Measurements from ENCODE around the gene HCN3. TPM values are rescaled to one million over a fixed set of nuclear protein-coding genes. Genes with fewer than 3 reads are reported as not detected.

HCN3 gene
- total RNA-seq, 1 experiment from 2014 or later: 5.9 TPM

DNA sequence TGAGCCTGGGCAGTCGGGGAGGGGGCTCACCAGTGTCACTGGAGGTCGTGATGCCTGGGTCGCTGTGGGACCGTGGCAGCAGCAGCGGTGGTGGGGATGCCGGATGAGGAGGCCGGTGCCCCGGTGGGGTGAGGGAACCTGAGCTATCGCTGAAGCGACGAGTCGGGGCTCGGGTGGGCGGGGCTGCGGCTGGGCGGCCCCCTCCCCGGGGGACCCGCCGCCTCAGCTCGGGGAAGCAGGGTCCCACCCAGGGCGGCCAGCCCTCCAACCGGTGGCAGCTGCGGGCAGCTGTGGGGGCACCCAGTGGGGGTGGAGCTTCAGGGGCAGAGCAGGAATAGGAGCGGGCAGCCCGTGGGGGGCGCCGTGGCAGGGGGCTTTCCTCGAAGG, 27.0 kb upstream of the HCN3 start:
- peak overlapping the region; percentile 87 for H3K9ac ChIP-seq (ENCODE audit: low read length)
- no peaks in the 10 kb centered on the region for H3K36me3 ChIP-seq (ENCODE audit: insufficient read depth, low read length)
- H3K27me3 ChIP-seq (ENCODE audit: low read length): no peaks in the 10 kb centered on the region
- peak overlapping the region; percentile 99 for H3K4me2 ChIP-seq (ENCODE audit: low read depth, low read length, poor library complexity, severe bottlenecking)
- peak overlapping the region; percentile 88 for H3K4me3 ChIP-seq (ENCODE audit: low read length)
- peak overlapping the region; percentile 95; the same call in 1 of the 2 replicates for H2AFZ ChIP-seq (ENCODE audit: low read length)
- H3K9me3 ChIP-seq (ENCODE audit: low read length): no peaks in the 10 kb centered on the region
- no peaks in the 10 kb centered on the region for H4K20me1 ChIP-seq (ENCODE audit: insufficient read depth, low read depth, low read length)
- H3K4me1 ChIP-seq (ENCODE audit: low read length): peaks cover 42% of the 10 kb centered on the region
- H3K27ac ChIP-seq (ENCODE audit: low read length): peak overlapping the region; percentile 71
- H3K79me2 ChIP-seq (ENCODE audit: low read length): peaks cover 22% of the 10 kb centered on the region
- peak; percentile 55 for DNase-seq
- no peaks in the 10 kb centered on the region for H3K9me2 ChIP-seq (replicated peaks; ENCODE audit: insufficient read depth, low read length)

DNA sequence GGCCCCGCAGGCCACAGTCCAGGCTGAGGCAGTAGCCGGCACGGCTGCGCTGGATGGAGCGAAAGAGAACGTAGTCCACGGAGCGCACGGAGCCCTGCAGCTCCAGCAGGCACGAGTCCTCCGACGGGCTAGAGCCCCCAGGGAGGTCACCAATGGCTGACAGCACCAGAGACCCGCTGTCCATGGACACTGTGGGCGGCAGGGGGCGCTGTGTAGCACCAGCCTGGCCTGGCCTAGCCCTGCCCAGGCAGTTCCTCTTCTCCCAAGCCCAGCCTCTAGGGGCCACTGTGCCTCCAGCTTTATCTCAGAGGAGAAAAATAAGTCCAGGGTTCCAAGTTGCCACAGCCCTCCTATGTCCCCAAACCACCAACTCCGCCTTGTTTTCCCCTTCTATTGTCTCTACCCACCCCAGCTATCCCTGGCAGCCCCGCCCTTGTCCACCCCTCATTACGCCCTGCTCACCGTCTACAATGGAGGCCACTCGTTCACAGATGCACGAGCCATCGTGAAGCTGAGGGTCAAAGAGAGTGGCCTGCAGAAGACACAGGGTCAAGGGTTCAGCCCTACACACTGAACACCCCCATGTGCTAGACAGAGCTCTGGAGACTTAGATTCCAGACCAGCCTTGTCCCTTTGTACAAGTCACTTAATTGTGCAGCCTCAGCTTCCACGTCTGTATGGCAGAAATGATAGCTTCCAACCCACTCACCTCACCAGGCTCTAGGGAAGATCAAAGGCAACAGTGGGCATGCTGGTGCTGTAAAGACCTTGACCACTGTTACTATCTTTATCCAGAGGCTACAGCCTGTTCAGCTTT, 26.4 kb upstream of the HCN3 start:
- H3K4me3 ChIP-seq (ENCODE audit: low read length): peak overlapping the region; percentile 88
- H3K9ac ChIP-seq (ENCODE audit: low read length): peak overlapping the region; percentile 87
- DNase-seq: peak; percentile 98
- no peaks in the 10 kb centered on the region for H3K36me3 ChIP-seq (ENCODE audit: insufficient read depth, low read length)
- peak overlapping the region; percentile 71 for H3K27ac ChIP-seq (ENCODE audit: low read length)
- no peaks in the 10 kb centered on the region for H3K27me3 ChIP-seq (ENCODE audit: low read length)
- H3K4me1 ChIP-seq (ENCODE audit: low read length): peaks cover 45% of the 10 kb centered on the region
- peaks cover 22% of the 10 kb centered on the region for H3K79me2 ChIP-seq (ENCODE audit: low read length)
- no peaks in the 10 kb centered on the region for H4K20me1 ChIP-seq (ENCODE audit: insufficient read depth, low read depth, low read length)
- H3K9me2 ChIP-seq (replicated peaks; ENCODE audit: insufficient read depth, low read length): no peaks in the 10 kb centered on the region
- H3K4me2 ChIP-seq (ENCODE audit: low read depth, low read length, poor library complexity, severe bottlenecking): peak overlapping the region; percentile 99
- peak overlapping the region; percentile 95; the same call in 1 of the 2 replicates for H2AFZ ChIP-seq (ENCODE audit: low read length)
- H3K9me3 ChIP-seq (ENCODE audit: low read length): no peaks in the 10 kb centered on the region

DNA sequence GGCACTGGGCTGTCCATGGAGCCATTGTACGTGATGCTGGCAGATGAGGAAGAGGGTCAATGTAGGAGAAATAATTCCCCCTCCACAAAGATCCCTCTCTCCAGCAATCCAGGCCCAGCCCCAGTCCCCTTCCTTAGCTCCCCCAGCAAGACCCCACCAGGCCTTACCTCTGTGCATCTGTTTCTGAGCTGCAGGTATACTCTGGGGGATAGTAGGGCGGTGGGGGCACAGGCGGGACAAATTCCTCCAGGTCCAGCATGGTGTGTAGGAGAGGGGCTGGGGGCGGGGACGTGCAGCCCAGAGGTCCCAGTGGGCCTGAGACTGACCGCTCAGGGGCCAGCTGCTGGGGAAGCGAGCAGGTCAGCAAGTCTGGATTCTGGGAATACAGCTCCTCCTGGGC, 25.7 kb upstream of the HCN3 start:
- Histone ChIP-seq H3K4me2 (ENCODE audit: low read depth, low read length, poor library complexity, severe bottlenecking) (peak overlapping the region; percentile 99), H3K9ac (ENCODE audit: low read length) (peak overlapping the region; percentile 87)

DNA sequence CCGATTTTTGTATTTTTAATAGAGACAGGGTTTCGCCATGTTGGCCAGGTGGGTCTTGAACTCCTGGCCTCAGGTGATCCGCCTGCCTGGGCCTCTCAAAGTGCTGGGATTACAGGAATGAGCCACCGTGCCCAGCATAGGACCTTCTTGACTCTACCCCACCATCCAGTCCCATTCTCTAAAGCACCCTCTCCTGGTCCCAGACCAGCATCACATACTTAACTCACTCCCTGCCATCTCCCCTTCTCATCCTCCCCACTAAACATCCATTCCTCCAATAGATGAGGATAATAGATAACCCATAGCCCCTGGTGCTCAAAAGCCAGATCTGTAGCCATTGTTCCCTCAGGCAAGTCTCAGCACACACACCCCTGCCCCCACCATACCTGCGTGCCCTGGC, 24.1 kb upstream of the HCN3 start:
- Histone ChIP-seq H3K4me3 (ENCODE audit: low read length) (peak overlapping the region; percentile 73), H3K9me2 (replicated peaks; ENCODE audit: insufficient read depth, low read length) (no peaks in the 10 kb centered on the region), H3K9ac (ENCODE audit: low read length) (peak overlapping the region; percentile 91), H3K27ac (ENCODE audit: low read length) (peak overlapping the region; percentile 64), H3K27me3 (ENCODE audit: low read length) (no peaks in the 10 kb centered on the region), H3K9me3 (ENCODE audit: low read length) (no peaks in the 10 kb centered on the region), H3K4me1 (ENCODE audit: low read length) (peaks cover 45% of the 10 kb centered on the region), H3K4me2 (ENCODE audit: low read depth, low read length, poor library complexity, severe bottlenecking) (peak overlapping the region; percentile 78), H2AFZ (ENCODE audit: low read length) (no peak overlapping the region), H3K36me3 (ENCODE audit: insufficient read depth, low read length) (peaks cover 4% of the 10 kb centered on the region; the same call in 1 of the 2 replicates), H3K79me2 (ENCODE audit: low read length) (peaks cover 22% of the 10 kb centered on the region), H4K20me1 (ENCODE audit: insufficient read depth, low read depth, low read length) (no peaks in the 10 kb centered on the region)
- DNase-seq: no peak

More for the DNA sequence above, 25.7 kb upstream of the HCN3 start:
- Histone ChIP-seq H4K20me1 (ENCODE audit: insufficient read depth, low read depth, low read length) (no peaks in the 10 kb centered on the region), H3K9me3 (ENCODE audit: low read length) (no peaks in the 10 kb centered on the region), H3K79me2 (ENCODE audit: low read length) (peaks cover 22% of the 10 kb centered on the region), H3K4me1 (ENCODE audit: low read length) (peaks cover 45% of the 10 kb centered on the region), H3K27ac (ENCODE audit: low read length) (peak overlapping the region; percentile 56; the same call in 1 of the 2 replicates), H2AFZ (ENCODE audit: low read length) (no peak overlapping the region; the same call in 1 of the 2 replicates), H3K36me3 (ENCODE audit: insufficient read depth, low read length) (no peaks in the 10 kb centered on the region), H3K9me2 (replicated peaks; ENCODE audit: insufficient read depth, low read length) (no peaks in the 10 kb centered on the region), H3K4me3 (ENCODE audit: low read length) (peak overlapping the region; percentile 88; the same call in 1 of the 2 replicates), H3K27me3 (ENCODE audit: low read length) (no peaks in the 10 kb centered on the region)
- DNase-seq: no peak

DNA sequence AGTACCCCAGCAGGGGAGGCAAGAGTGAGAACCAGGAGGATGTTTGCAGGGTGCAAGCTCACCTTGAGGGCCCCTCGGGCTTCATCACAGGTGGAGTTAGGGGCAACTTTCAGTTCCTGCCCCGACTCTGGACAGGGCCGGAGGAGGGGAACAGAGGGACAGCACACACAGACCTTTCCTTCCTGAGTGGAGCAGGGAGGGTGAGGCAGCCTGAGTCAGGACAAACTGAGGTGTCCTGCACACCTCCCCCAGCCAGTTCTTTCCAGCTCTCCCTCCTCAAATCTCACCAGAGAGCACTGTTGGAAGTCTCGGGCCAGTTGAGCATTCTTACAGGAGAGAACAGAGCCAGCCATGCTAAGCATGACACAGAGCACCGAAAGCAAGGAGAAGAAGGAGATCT, 23.5 kb upstream of the HCN3 start:
- Histone ChIP-seq H3K4me2 (ENCODE audit: low read depth, low read length, poor library complexity, severe bottlenecking) (peak overlapping the region; percentile 78), H3K4me1 (ENCODE audit: low read length) (peaks cover 45% of the 10 kb centered on the region), H3K27ac (ENCODE audit: low read length) (peak overlapping the region; percentile 64), H3K4me3 (ENCODE audit: low read length) (peak overlapping the region; percentile 73), H3K9me3 (ENCODE audit: low read length) (no peaks in the 10 kb centered on the region), H3K79me2 (ENCODE audit: low read length) (peaks cover 22% of the 10 kb centered on the region), H3K27me3 (ENCODE audit: low read length) (no peaks in the 10 kb centered on the region), H3K9me2 (replicated peaks; ENCODE audit: insufficient read depth, low read length) (no peaks in the 10 kb centered on the region), H3K9ac (ENCODE audit: low read length) (peak overlapping the region; percentile 91), H3K36me3 (ENCODE audit: insufficient read depth, low read length) (peaks cover 4% of the 10 kb centered on the region; the same call in 1 of the 2 replicates), H4K20me1 (ENCODE audit: insufficient read depth, low read depth, low read length) (no peaks in the 10 kb centered on the region), H2AFZ (ENCODE audit: low read length) (no peak overlapping the region)
- DNase-seq: peak; percentile 51

- H2AFZ ChIP-seq (ENCODE audit: low read length): no peak overlapping the region
These were observed 23.0 kb upstream of the HCN3 start for GRCh38 chr1:155254228-155254713.

GRCh38 chr1:155254714-155255242, 22.5 kb upstream of the HCN3 start:
- H3K9me2 ChIP-seq (replicated peaks; ENCODE audit: insufficient read depth, low read length): no peaks in the 10 kb centered on the region
- peak overlapping the region; percentile 78 for H3K4me2 ChIP-seq (ENCODE audit: low read depth, low read length, poor library complexity, severe bottlenecking)
- H3K27me3 ChIP-seq (ENCODE audit: low read length): no peaks in the 10 kb centered on the region
- DNase-seq: peak; percentile 70
- peaks cover 44% of the 10 kb centered on the region for H3K4me1 ChIP-seq (ENCODE audit: low read length)
- peak overlapping the region; percentile 73 for H3K4me3 ChIP-seq (ENCODE audit: low read length)
- H4K20me1 ChIP-seq (ENCODE audit: insufficient read depth, low read depth, low read length): no peaks in the 10 kb centered on the region
- H2AFZ ChIP-seq (ENCODE audit: low read length): no peak overlapping the region; the same call in 1 of the 2 replicates
- peaks cover 4% of the 10 kb centered on the region; the same call in 1 of the 2 replicates for H3K36me3 ChIP-seq (ENCODE audit: insufficient read depth, low read length)
- peak overlapping the region; percentile 91 for H3K9ac ChIP-seq (ENCODE audit: low read length)
- peak overlapping the region; percentile 64 for H3K27ac ChIP-seq (ENCODE audit: low read length)
- peaks cover 22% of the 10 kb centered on the region for H3K79me2 ChIP-seq (ENCODE audit: low read length)
- no peaks in the 10 kb centered on the region for H3K9me3 ChIP-seq (ENCODE audit: low read length)

More at GRCh38 chr1:155254228-155254713, 23.0 kb upstream of the HCN3 start:
- Histone ChIP-seq H3K79me2 (ENCODE audit: low read length) (peaks cover 22% of the 10 kb centered on the region), H3K4me1 (ENCODE audit: low read length) (peaks cover 45% of the 10 kb centered on the region), H3K4me2 (ENCODE audit: low read depth, low read length, poor library complexity, severe bottlenecking) (peak overlapping the region; percentile 78), H3K4me3 (ENCODE audit: low read length) (peak overlapping the region; percentile 73), H3K9ac (ENCODE audit: low read length) (peak overlapping the region; percentile 91), H3K27me3 (ENCODE audit: low read length) (no peaks in the 10 kb centered on the region), H3K9me3 (ENCODE audit: low read length) (no peaks in the 10 kb centered on the region), H3K36me3 (ENCODE audit: insufficient read depth, low read length) (peaks cover 4% of the 10 kb centered on the region; the same call in 1 of the 2 replicates), H3K27ac (ENCODE audit: low read length) (peak overlapping the region; percentile 64), H4K20me1 (ENCODE audit: insufficient read depth, low read depth, low read length) (no peaks in the 10 kb centered on the region), H3K9me2 (replicated peaks; ENCODE audit: insufficient read depth, low read length) (no peaks in the 10 kb centered on the region)
- DNase-seq: peak; percentile 61
